ENCODE measurements around the gene SLFN5. TPM values are rescaled to one million over a fixed set of nuclear protein-coding genes. Genes with fewer than 3 reads are reported as not detected.
A peak's percentile ranks its signal among the peaks of the same experiment; 100 is the strongest.
"Not testable (repeated sequence)": the region's sequence is repeated elsewhere in the genome, so short reads cannot be mapped to it uniquely, and the experiment has no call there.

Gene SLFN5
- total and polyA plus RNA-seq, 4 donors, result 3.6 to 17.6 (median 7.7) TPM

- 93% methylated on average over 29 of the region's 29 CpGs for WGBS (ENCODE audit: insufficient coverage)
Measured at GRCh38 chr17:35278876-35279275, 36.0 kb downstream of the SLFN5 start.

GRCh38 chr17:35283767-35284166, 40.9 kb downstream of the SLFN5 start:
- H3K4me1 ChIP-seq (ENCODE audit: control insufficient read depth, insufficient read depth, low read length), result no peaks in the 10 kb centered on the region
- no peaks in the 10 kb centered on the region for H3K27me3 ChIP-seq (ENCODE audit: control insufficient read depth, insufficient read depth, low read length)
- no peak overlapping the region for H3K4me3 ChIP-seq (ENCODE audit: low read depth, low read length)
- no peak for DNase-seq (ENCODE audit: low read depth in 4 of 6, low spot score in 6 of 6)
- no peak overlapping the region for H3K27ac ChIP-seq (ENCODE audit: low read depth, low read length)
- H3K9me3 ChIP-seq (ENCODE audit: control insufficient read depth, insufficient read depth, low read length), result no peaks in the 10 kb centered on the region
- no peaks in the 10 kb centered on the region for H3K36me3 ChIP-seq (ENCODE audit: control insufficient read depth, insufficient read depth, low read length)

More at GRCh38 chr17:35278876-35279275, 36.0 kb downstream of the SLFN5 start:
- H3K27ac ChIP-seq (ENCODE audit: low read depth, low read length); H3K4me3 ChIP-seq (ENCODE audit: low read depth, low read length); H3K27me3 ChIP-seq (ENCODE audit: control insufficient read depth, insufficient read depth, low read length); H3K4me1 ChIP-seq (ENCODE audit: control insufficient read depth, insufficient read depth, low read length); H3K36me3 ChIP-seq (ENCODE audit: control insufficient read depth, insufficient read depth, low read length); H3K9me3 ChIP-seq (ENCODE audit: control insufficient read depth, insufficient read depth, low read length); DNase-seq (ENCODE audit: low read depth in 4 of 6, low spot score in 6 of 6): not testable (repeated sequence)

- no peaks in the 10 kb centered on the region for H3K9me3 ChIP-seq (ENCODE audit: control insufficient read depth, insufficient read depth, low read length)
- no peak overlapping the region for H3K4me3 ChIP-seq (ENCODE audit: low read depth, low read length)
- DNase-seq (ENCODE audit: low read depth in 4 of 6, low spot score in 6 of 6), result no peak
- H3K4me1 ChIP-seq (ENCODE audit: control insufficient read depth, insufficient read depth, low read length), result no peaks in the 10 kb centered on the region
- no peaks in the 10 kb centered on the region for H3K27me3 ChIP-seq (ENCODE audit: control insufficient read depth, insufficient read depth, low read length)
- H3K27ac ChIP-seq (ENCODE audit: low read depth, low read length), result no peak overlapping the region
- WGBS (ENCODE audit: insufficient coverage), result 63% methylated on average over 1 of the region's 2 CpGs
- no peaks in the 10 kb centered on the region for H3K36me3 ChIP-seq (ENCODE audit: control insufficient read depth, insufficient read depth, low read length)
Measured at GRCh38 chr17:35284955-35285354, 42.1 kb downstream of the SLFN5 start.

GRCh38 chr17:35286120-35286781, 43.4 kb downstream of the SLFN5 start:
- H3K4me1 ChIP-seq (ENCODE audit: control insufficient read depth, insufficient read depth, low read length), result no peaks in the 10 kb centered on the region
- H3K9me3 ChIP-seq (ENCODE audit: control insufficient read depth, insufficient read depth, low read length), result no peaks in the 10 kb centered on the region
- H3K36me3 ChIP-seq (ENCODE audit: control insufficient read depth, insufficient read depth, low read length), result no peaks in the 10 kb centered on the region
- WGBS (ENCODE audit: insufficient coverage), result 75% methylated on average over 2 of the region's 2 CpGs
- H3K27me3 ChIP-seq (ENCODE audit: control insufficient read depth, insufficient read depth, low read length), result no peaks in the 10 kb centered on the region
- peak in 1 of 6 donors; percentile 8 for DNase-seq (ENCODE audit: low read depth in 4 of 6, low spot score in 6 of 6)
- no peak overlapping the region for H3K4me3 ChIP-seq (ENCODE audit: low read depth, low read length)
- H3K27ac ChIP-seq (ENCODE audit: low read depth, low read length), result no peak overlapping the region

- H3K27ac ChIP-seq (ENCODE audit: low read depth, low read length), result no peak overlapping the region
- no peaks in the 10 kb centered on the region for H3K4me1 ChIP-seq (ENCODE audit: control insufficient read depth, insufficient read depth, low read length)
- WGBS (ENCODE audit: insufficient coverage), result no CpG with 5 or more reads among the region's 1 CpG
- no peak overlapping the region for H3K4me3 ChIP-seq (ENCODE audit: low read depth, low read length)
- H3K9me3 ChIP-seq (ENCODE audit: control insufficient read depth, insufficient read depth, low read length), result no peaks in the 10 kb centered on the region
- H3K27me3 ChIP-seq (ENCODE audit: control insufficient read depth, insufficient read depth, low read length), result no peaks in the 10 kb centered on the region
- DNase-seq (ENCODE audit: low read depth in 4 of 6, low spot score in 6 of 6), result no peak
- no peaks in the 10 kb centered on the region for H3K36me3 ChIP-seq (ENCODE audit: control insufficient read depth, insufficient read depth, low read length)
Measured at GRCh38 chr17:35287286-35287811, 44.5 kb downstream of the SLFN5 start.

- DNase-seq (ENCODE audit: low read depth in 4 of 6, low spot score in 6 of 6), result no peak
- Histone ChIP-seq H3K9me3 (ENCODE audit: control insufficient read depth, insufficient read depth, low read length) (no peaks in the 10 kb centered on the region), H3K4me3 (ENCODE audit: low read depth, low read length) (no peak overlapping the region), H3K4me1 (ENCODE audit: control insufficient read depth, insufficient read depth, low read length) (no peaks in the 10 kb centered on the region), H3K27me3 (ENCODE audit: control insufficient read depth, insufficient read depth, low read length) (no peaks in the 10 kb centered on the region), H3K27ac (ENCODE audit: low read depth, low read length) (no peak overlapping the region), H3K36me3 (ENCODE audit: control insufficient read depth, insufficient read depth, low read length) (no peaks in the 10 kb centered on the region)
- no CpG with 5 or more reads among the region's 1 CpG for WGBS (ENCODE audit: insufficient coverage)
Measured at GRCh38 chr17:35289222-35289621, 46.4 kb downstream of the SLFN5 start.

- H3K27me3 ChIP-seq (ENCODE audit: control insufficient read depth, insufficient read depth, low read length), result no peaks in the 10 kb centered on the region
- H3K4me1 ChIP-seq (ENCODE audit: control insufficient read depth, insufficient read depth, low read length), result no peaks in the 10 kb centered on the region
- DNase-seq (ENCODE audit: low read depth in 4 of 6, low spot score in 6 of 6), result no peak
- no peaks in the 10 kb centered on the region for H3K9me3 ChIP-seq (ENCODE audit: control insufficient read depth, insufficient read depth, low read length)
- H3K27ac ChIP-seq (ENCODE audit: low read depth, low read length), result no peak overlapping the region
- no peak overlapping the region for H3K4me3 ChIP-seq (ENCODE audit: low read depth, low read length)
- no CpG with 5 or more reads among the region's 1 CpG for WGBS (ENCODE audit: insufficient coverage)
- no peaks in the 10 kb centered on the region for H3K36me3 ChIP-seq (ENCODE audit: control insufficient read depth, insufficient read depth, low read length)
Measured at GRCh38 chr17:35291802-35292201, 48.9 kb downstream of the SLFN5 start.

GRCh38 chr17:35293151-35293847, 50.4 kb downstream of the SLFN5 start:
- Histone ChIP-seq H3K27me3 (ENCODE audit: control insufficient read depth, insufficient read depth, low read length) (no peaks in the 10 kb centered on the region), H3K9me3 (ENCODE audit: control insufficient read depth, insufficient read depth, low read length) (no peaks in the 10 kb centered on the region), H3K4me1 (ENCODE audit: control insufficient read depth, insufficient read depth, low read length) (no peaks in the 10 kb centered on the region), H3K4me3 (ENCODE audit: low read depth, low read length) (no peak overlapping the region), H3K36me3 (ENCODE audit: control insufficient read depth, insufficient read depth, low read length) (no peaks in the 10 kb centered on the region), H3K27ac (ENCODE audit: low read depth, low read length) (no peak overlapping the region)
- DNase-seq (ENCODE audit: low read depth in 4 of 6, low spot score in 6 of 6), result no peak
- WGBS (ENCODE audit: insufficient coverage), result no CpG with 5 or more reads among the region's 1 CpG

- no peak for DNase-seq (ENCODE audit: low read depth in 4 of 6, low spot score in 6 of 6)
- no CpG with 5 or more reads among the region's 1 CpG for WGBS (ENCODE audit: insufficient coverage)
- Histone ChIP-seq H3K36me3 (ENCODE audit: control insufficient read depth, insufficient read depth, low read length) (no peaks in the 10 kb centered on the region), H3K9me3 (ENCODE audit: control insufficient read depth, insufficient read depth, low read length) (no peaks in the 10 kb centered on the region), H3K27ac (ENCODE audit: low read depth, low read length) (no peak overlapping the region), H3K4me1 (ENCODE audit: control insufficient read depth, insufficient read depth, low read length) (no peaks in the 10 kb centered on the region), H3K4me3 (ENCODE audit: low read depth, low read length) (no peak overlapping the region), H3K27me3 (ENCODE audit: control insufficient read depth, insufficient read depth, low read length) (no peaks in the 10 kb centered on the region)
Measured at GRCh38 chr17:35294756-35295155, 51.9 kb downstream of the SLFN5 start.

GRCh38 chr17:35295686-35296085, 52.8 kb downstream of the SLFN5 start:
- WGBS (ENCODE audit: insufficient coverage), result no CpG with 5 or more reads among the region's 1 CpG
- no peaks in the 10 kb centered on the region for H3K27me3 ChIP-seq (ENCODE audit: control insufficient read depth, insufficient read depth, low read length)
- H3K36me3 ChIP-seq (ENCODE audit: control insufficient read depth, insufficient read depth, low read length), result no peaks in the 10 kb centered on the region
- no peak overlapping the region for H3K27ac ChIP-seq (ENCODE audit: low read depth, low read length)
- no peak overlapping the region for H3K4me3 ChIP-seq (ENCODE audit: low read depth, low read length)
- DNase-seq (ENCODE audit: low read depth in 4 of 6, low spot score in 6 of 6), result no peak
- no peaks in the 10 kb centered on the region for H3K4me1 ChIP-seq (ENCODE audit: control insufficient read depth, insufficient read depth, low read length)
- H3K9me3 ChIP-seq (ENCODE audit: control insufficient read depth, insufficient read depth, low read length), result no peaks in the 10 kb centered on the region

Measured in spinal cord (tissue), 10 donors.